OCI-LY7 (cell line): ENCODE data around the gene CAPRIN2. TPM values are rescaled to one million over a fixed set of nuclear protein-coding genes. Genes with fewer than 3 reads are reported as not detected.

Experiments
- BruUV-seq: library from RNA; stranded (reverse); fragments of 400-500 nt; replicated peaks from 2 replicates; lab custom pipeline; 2021; lab: Mats Ljungman, UMichigan
- CTCF ChIA-PET: fragments of 300-600 bp; sonication (Branson Sonifier 250); formaldehyde crosslinking; loops from one replicate; lab custom pipeline; 2022; ENCODE audit warnings: antibody characterized with exemption; ENCODE audit not compliant: unreplicated experiment; lab: Charles Lee
- POLR2A ChIA-PET: fragments of 300-600 bp; sonication (Branson Sonifier 250); formaldehyde crosslinking; loops from one replicate; lab custom pipeline; 2022; ENCODE audit warnings: antibody characterized with exemption; lab: Charles Lee
- DNase-seq: peaks from one replicate; pipeline ENCODE4 v3.0.0-alpha.2; 2015; ENCODE audit warnings: low spot score
- H2AFZ ChIP-seq: fragments of 200-600 bp; sonication (generic), shearing (Covaris generic); 2 replicates; pipeline ENCODE4 v1.6.1; 2014; ENCODE audit warnings: mild to moderate bottlenecking, antibody characterized with exemption, low read length, moderate library complexity
- H3K27ac ChIP-seq: fragments of 200-600 bp; sonication (generic); 2 replicates; pipeline ENCODE4 v1.5.1; 2014; ENCODE audit warnings: mixed run types, low read depth, mild to moderate bottlenecking, moderate library complexity, low read length, inconsistent platforms; ENCODE audit not compliant: poor library complexity, severe bottlenecking
- H3K36me3 ChIP-seq: fragments of 200-600 bp; sonication (generic); 2 replicates; pipeline ENCODE4 v1.6.1; 2014; ENCODE audit warnings: mild to moderate bottlenecking, antibody characterized with exemption, low read length, moderate library complexity, mixed read lengths; ENCODE audit not compliant: insufficient read depth
- H3K4me1 ChIP-seq: fragments of 200-600 bp; sonication (generic); 2 replicates; pipeline ENCODE4 v1.5.1; 2014; ENCODE audit warnings: mild to moderate bottlenecking, low read length; ENCODE audit not compliant: insufficient read depth, poor library complexity, severe bottlenecking
- H3K4me2 ChIP-seq: fragments of 200-600 bp; sonication (generic); 2 replicates; pipeline ENCODE4 v1.6.1; 2014; ENCODE audit warnings: mild to moderate bottlenecking, low read length
- H3K4me3 ChIP-seq: fragments of 200-600 bp; sonication (generic); 2 replicates; pipeline ENCODE4 v1.5.1; 2014; ENCODE audit warnings: mild to moderate bottlenecking, low read depth, low read length; ENCODE audit not compliant: poor library complexity, severe bottlenecking
- H3K79me2 ChIP-seq: fragments of 200-600 bp; sonication (generic); 2 replicates; pipeline ENCODE4 v1.6.1; 2016; ENCODE audit warnings: low read depth, mild to moderate bottlenecking, low read length, moderate library complexity, mixed read lengths; ENCODE audit not compliant: insufficient read depth
- H3K9me2 ChIP-seq: fragments of 200-600 bp; sonication (generic); 2 replicates; pipeline ENCODE4 v1.6.1; 2016; ENCODE audit warnings: mild to moderate bottlenecking, low read length, mixed read lengths; ENCODE audit not compliant: insufficient read depth
- H3K9me3 ChIP-seq: fragments of 200-600 bp; sonication (generic); 2 replicates; pipeline ENCODE4 v1.6.1; 2014; ENCODE audit warnings: mild to moderate bottlenecking, mixed run types, low read length, mixed read lengths
- H4K20me1 ChIP-seq: fragments of 200-600 bp; sonication (generic); 2 replicates; pipeline ENCODE4 v1.6.1; 2014; ENCODE audit warnings: mild to moderate bottlenecking, antibody characterized with exemption, low read length, moderate library complexity, mixed read lengths; ENCODE audit not compliant: insufficient read depth
- EZH2phosphoT487 ChIP-seq: fragments of 200-600 bp; sonication (generic); IDR thresholded peaks from 2 replicates; pipeline ENCODE4 v1.6.1; 2018; ENCODE audit warnings: low read depth, borderline replicate concordance, mild to moderate bottlenecking, mixed run types, antibody characterized with exemption, low read length, moderate library complexity, mixed read lengths
- intact Hi-C: fragments of 100-400 bp; cut with micrococcal nuclease; formaldehyde crosslinking; loops from one replicate; pipeline ENCODE4 v1.10.0; 2022; ENCODE audit not compliant: unreplicated experiment
- total RNA-seq, 2 experiments: library from RNA; depleted of rRNA in 1 of 2; stranded (reverse); fragments of >200 nt in 1 of 2; shearing (Covaris generic) in 1 of 2; gene quantifications; 2 replicates each; pipeline ENCODE4 v1.2.3, GENCODE V29; 2014 to 2022
- TF ChIP-seq, protein P1 (sequence below): fragments of 200-600 bp; sonication (generic); conservative IDR thresholded peaks from 2 replicates; pipeline ENCODE4 v1.5.1; 2014; ENCODE audit warnings: mild to moderate bottlenecking, antibody characterized with exemption, low read length, moderate library complexity, mixed read lengths

Gene CAPRIN2
- total RNA-seq, 2 experiments from 2014 or later = 21.7 to 23.7 TPM

DNA sequence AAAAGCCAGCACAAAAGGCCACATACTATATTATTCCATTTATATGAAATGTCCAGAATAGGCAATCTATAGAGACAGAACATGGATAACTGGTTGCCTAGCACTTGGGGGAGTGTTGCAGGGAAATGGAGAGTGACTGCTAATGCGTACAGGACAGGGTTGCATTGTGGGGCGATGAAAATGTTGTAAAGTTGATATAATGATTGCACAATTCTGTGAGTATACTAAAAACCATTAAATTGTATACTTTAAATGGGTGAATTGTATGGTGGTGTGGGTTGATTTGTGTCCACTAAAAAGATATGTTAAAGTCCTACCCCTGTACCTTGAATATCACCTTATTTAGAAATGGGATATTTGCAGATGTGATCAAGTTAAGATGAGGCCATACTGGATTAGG is 7.0 kb upstream of the CAPRIN2 start:
- no peak overlapping the region for H3K27ac ChIP-seq
- DNase-seq = no peak
- POLR2A ChIA-PET = no interaction called here
- H3K4me2 ChIP-seq = no peak overlapping the region
- no peak for TF ChIP-seq EZH2phosphoT487
- TF ChIP-seq, protein P1, sequence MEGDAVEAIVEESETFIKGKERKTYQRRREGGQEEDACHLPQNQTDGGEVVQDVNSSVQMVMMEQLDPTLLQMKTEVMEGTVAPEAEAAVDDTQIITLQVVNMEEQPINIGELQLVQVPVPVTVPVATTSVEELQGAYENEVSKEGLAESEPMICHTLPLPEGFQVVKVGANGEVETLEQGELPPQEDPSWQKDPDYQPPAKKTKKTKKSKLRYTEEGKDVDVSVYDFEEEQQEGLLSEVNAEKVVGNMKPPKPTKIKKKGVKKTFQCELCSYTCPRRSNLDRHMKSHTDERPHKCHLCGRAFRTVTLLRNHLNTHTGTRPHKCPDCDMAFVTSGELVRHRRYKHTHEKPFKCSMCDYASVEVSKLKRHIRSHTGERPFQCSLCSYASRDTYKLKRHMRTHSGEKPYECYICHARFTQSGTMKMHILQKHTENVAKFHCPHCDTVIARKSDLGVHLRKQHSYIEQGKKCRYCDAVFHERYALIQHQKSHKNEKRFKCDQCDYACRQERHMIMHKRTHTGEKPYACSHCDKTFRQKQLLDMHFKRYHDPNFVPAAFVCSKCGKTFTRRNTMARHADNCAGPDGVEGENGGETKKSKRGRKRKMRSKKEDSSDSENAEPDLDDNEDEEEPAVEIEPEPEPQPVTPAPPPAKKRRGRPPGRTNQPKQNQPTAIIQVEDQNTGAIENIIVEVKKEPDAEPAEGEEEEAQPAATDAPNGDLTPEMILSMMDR = no peak
- H3K4me1 ChIP-seq = no peaks in the 10 kb centered on the region
- BruUV-seq = no TSS peak
- no peaks in the 10 kb centered on the region for H3K79me2 ChIP-seq
- no peaks in the 10 kb centered on the region for H4K20me1 ChIP-seq
- H3K36me3 ChIP-seq = no peaks in the 10 kb centered on the region
- H3K9me3 ChIP-seq = no peaks in the 10 kb centered on the region
- H3K9me2 ChIP-seq = no peaks in the 10 kb centered on the region
- no peak overlapping the region for H2AFZ ChIP-seq
- H3K4me3 ChIP-seq = no peak overlapping the region
- intact Hi-C loops = no loop called here
- CTCF ChIA-PET = no interaction called here

DNA sequence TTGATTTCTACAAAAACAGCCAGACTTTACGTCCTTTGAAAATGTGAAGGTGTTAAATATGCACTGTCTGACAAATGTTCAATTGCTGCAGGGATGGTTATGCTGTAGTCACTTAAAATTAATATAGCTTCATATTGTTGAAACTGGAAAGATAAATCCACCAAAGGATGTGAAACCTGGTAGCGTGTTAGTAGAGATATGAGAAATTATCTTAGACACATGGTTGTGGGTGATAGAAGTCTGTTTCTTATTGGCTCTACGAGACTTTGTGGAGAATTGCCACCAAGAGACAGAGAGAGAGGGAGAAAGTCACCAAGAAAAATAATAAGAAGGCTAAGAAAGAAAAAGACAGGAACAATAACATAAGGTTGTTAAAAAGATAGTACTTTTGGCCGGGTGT is 2.6 kb upstream of the CAPRIN2 start:
- ChIA-PET CTCF (no interaction called here), POLR2A (interaction anchor here (0.8 to 1.5 kb wide), 5 partner anchors 9 to 57 kb away, joined by 3 to 7 read pairs (median 3); no protein-coding TSS in a partner anchor)
- Histone ChIP-seq H4K20me1 (no peaks in the 10 kb centered on the region), H3K36me3 (no peaks in the 10 kb centered on the region), H3K4me2 (no peak overlapping the region), H2AFZ (no peak overlapping the region), H3K79me2 (peaks cover 8% of the 10 kb centered on the region; the same call in 1 of the 2 replicates), H3K9me2 (no peaks in the 10 kb centered on the region), H3K4me1 (peaks cover 24% of the 10 kb centered on the region), H3K9me3 (no peaks in the 10 kb centered on the region), H3K4me3 (no peak overlapping the region), H3K27ac (no peak overlapping the region)
- BruUV-seq = no TSS peak
- TF ChIP-seq EZH2phosphoT487 = no peak
- TF ChIP-seq, protein P1 = no peak
- intact Hi-C loops = no loop called here
- DNase-seq = no peak

GRCh38 chr12:30756074-30756473 is 1.3 kb upstream of the CAPRIN2 start:
- no peak overlapping the region for H3K4me3 ChIP-seq
- no peaks in the 10 kb centered on the region for H3K9me3 ChIP-seq
- no peak for DNase-seq
- H3K4me1 ChIP-seq = peaks cover 25% of the 10 kb centered on the region
- H4K20me1 ChIP-seq = no peaks in the 10 kb centered on the region
- POLR2A ChIA-PET = interaction anchor here (1.5 kb wide), 1 partner anchor 58 kb away, joined by 3 read pairs; no protein-coding TSS in a partner anchor
- peaks cover 8% of the 10 kb centered on the region; the same call in 1 of the 2 replicates for H3K79me2 ChIP-seq
- intact Hi-C loops = no loop called here
- H3K4me2 ChIP-seq = no peak overlapping the region; the same call in 1 of the 2 replicates
- TF ChIP-seq EZH2phosphoT487 = no peak
- TF ChIP-seq, protein P1 = no peak
- H3K36me3 ChIP-seq = no peaks in the 10 kb centered on the region
- no peaks in the 10 kb centered on the region for H3K9me2 ChIP-seq
- no TSS peak for BruUV-seq
- peak overlapping the region; percentile 91; the same call in 1 of the 2 replicates for H2AFZ ChIP-seq
- CTCF ChIA-PET = no interaction called here
- H3K27ac ChIP-seq = no peak overlapping the region
